ENCODE data around the gene RNF220. TPM values are rescaled to one million over a fixed set of nuclear protein-coding genes. Genes with fewer than 3 reads are reported as not detected.
A peak's percentile ranks its signal among the peaks of the same experiment; 100 is the strongest.

RNF220 gene
- total RNA-seq, 1 donor from 2014 or later, result 84.4 TPM

DNA sequence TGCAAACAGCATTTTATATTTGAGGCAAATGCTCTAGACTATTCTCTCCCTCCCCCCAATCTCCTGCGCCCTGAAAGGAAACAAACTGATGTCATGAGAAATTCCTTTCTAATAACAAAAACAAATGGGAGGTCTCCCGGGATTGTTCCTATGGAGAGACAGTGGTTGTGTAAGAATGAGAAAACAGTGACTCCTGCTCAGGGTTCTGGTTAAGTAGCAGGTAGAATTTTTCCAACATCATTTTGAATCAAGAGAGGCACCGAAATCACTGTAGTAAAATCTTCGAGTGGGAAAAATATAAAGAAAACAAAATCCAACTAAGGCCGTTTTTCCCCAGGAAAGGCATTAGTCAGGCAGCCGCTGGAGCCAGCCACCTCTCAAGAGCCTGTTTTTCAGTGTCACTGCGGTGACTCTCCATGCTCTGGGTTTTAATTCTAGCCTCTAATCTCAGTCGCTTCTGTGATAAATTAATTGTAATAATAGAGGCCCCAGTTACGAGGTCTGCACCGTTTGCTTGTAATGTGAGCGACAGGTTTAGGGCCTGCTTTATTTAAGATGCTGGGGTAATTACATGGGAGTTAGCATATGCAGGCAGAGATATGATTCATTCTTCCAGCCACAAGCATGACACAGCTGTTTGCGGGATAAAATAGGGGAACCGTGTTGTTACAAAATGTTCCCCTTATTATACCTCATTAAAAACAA lies 80.3 kb downstream of the RNF220 start:
- Mint-ChIP-seq H3K9me3 (ENCODE audit: unreplicated experiment) (peaks cover under 1% of the 10 kb centered on the region), H3K27ac (ENCODE audit: unreplicated experiment) (peak overlapping the region; percentile 81), H3K4me1 (ENCODE audit: unreplicated experiment) (peaks cover 24% of the 10 kb centered on the region), H3K36me3 (ENCODE audit: unreplicated experiment) (no peaks in the 10 kb centered on the region), H3K4me3 (ENCODE audit: unreplicated experiment) (no peak overlapping the region), H3K27me3 (ENCODE audit: unreplicated experiment) (peaks cover 17% of the 10 kb centered on the region)
- TF ChIP-seq, protein P1, sequence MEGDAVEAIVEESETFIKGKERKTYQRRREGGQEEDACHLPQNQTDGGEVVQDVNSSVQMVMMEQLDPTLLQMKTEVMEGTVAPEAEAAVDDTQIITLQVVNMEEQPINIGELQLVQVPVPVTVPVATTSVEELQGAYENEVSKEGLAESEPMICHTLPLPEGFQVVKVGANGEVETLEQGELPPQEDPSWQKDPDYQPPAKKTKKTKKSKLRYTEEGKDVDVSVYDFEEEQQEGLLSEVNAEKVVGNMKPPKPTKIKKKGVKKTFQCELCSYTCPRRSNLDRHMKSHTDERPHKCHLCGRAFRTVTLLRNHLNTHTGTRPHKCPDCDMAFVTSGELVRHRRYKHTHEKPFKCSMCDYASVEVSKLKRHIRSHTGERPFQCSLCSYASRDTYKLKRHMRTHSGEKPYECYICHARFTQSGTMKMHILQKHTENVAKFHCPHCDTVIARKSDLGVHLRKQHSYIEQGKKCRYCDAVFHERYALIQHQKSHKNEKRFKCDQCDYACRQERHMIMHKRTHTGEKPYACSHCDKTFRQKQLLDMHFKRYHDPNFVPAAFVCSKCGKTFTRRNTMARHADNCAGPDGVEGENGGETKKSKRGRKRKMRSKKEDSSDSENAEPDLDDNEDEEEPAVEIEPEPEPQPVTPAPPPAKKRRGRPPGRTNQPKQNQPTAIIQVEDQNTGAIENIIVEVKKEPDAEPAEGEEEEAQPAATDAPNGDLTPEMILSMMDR (IDR thresholded peaks at IDR 0.05), result no peak
- no peak for DNase-seq (ENCODE audit: extremely low spot score, unreplicated experiment)

DNA sequence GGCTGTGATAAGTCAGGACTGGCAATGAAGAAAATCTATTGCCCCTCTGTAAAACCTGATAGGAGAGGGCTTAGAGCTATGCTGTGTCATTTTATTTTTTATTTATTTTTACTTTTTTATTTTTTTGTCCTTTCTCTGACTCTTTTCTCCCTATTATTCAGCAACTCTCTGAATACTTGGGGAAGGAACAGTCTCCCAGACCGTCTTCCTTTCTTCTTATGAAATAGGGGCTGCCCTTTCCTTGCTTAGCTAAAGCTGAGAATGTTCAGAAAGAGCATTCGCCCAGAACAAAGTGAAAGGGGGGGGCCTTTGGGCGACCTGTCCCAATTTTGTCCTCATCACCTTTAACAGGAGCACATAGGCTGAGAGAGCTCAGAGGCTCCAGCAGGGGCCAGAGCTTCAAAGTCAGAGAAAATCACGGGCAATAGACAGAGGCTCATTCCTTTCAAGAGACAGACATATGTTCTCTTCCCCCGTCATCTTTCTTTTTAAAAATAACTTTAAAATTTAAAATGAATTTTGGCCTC lies 80.9 kb downstream of the RNF220 start:
- no peak for DNase-seq (ENCODE audit: extremely low spot score, unreplicated experiment)
- H3K36me3 Mint-ChIP-seq (ENCODE audit: unreplicated experiment), result no peaks in the 10 kb centered on the region
- TF ChIP-seq, protein P1 (IDR thresholded peaks at IDR 0.05), result no peak
- no peak overlapping the region for H3K4me3 Mint-ChIP-seq (ENCODE audit: unreplicated experiment)
- peaks cover 24% of the 10 kb centered on the region for H3K4me1 Mint-ChIP-seq (ENCODE audit: unreplicated experiment)
- peak overlapping the region; percentile 23 for H3K27ac Mint-ChIP-seq (ENCODE audit: unreplicated experiment)
- peaks cover 7% of the 10 kb centered on the region for H3K9me3 Mint-ChIP-seq (ENCODE audit: unreplicated experiment)
- peaks cover 19% of the 10 kb centered on the region for H3K27me3 Mint-ChIP-seq (ENCODE audit: unreplicated experiment)

DNA sequence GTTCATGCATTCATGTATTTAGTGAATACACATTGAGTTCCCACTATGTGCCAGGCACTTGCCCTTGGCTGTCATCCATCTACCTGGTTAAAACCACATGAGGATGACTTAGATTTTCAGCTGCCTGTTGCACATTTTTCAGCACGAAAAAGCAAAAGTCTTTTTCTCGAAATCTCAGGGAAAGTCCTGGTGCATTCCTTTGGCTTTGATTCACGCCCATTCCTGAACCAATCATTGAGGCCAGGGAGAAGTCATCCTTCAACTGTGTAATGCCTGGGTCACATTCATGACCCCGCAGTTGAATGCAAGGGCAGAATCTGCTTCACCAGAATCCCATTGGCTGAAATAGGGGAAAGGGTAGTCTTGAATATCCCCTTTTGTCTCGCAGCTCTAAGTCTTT lies 84.4 kb downstream of the RNF220 start:
- peaks cover 19% of the 10 kb centered on the region for H3K4me1 Mint-ChIP-seq (ENCODE audit: unreplicated experiment)
- H3K4me3 Mint-ChIP-seq (ENCODE audit: unreplicated experiment), result no peak overlapping the region
- H3K27ac Mint-ChIP-seq (ENCODE audit: unreplicated experiment), result no peak overlapping the region
- H3K27me3 Mint-ChIP-seq (ENCODE audit: unreplicated experiment), result peaks cover 13% of the 10 kb centered on the region
- TF ChIP-seq, protein P1 (IDR thresholded peaks at IDR 0.05), result no peak
- no peaks in the 10 kb centered on the region for H3K36me3 Mint-ChIP-seq (ENCODE audit: unreplicated experiment)
- no peak for DNase-seq (ENCODE audit: extremely low spot score, unreplicated experiment)
- H3K9me3 Mint-ChIP-seq (ENCODE audit: unreplicated experiment), result peaks cover 11% of the 10 kb centered on the region

DNA sequence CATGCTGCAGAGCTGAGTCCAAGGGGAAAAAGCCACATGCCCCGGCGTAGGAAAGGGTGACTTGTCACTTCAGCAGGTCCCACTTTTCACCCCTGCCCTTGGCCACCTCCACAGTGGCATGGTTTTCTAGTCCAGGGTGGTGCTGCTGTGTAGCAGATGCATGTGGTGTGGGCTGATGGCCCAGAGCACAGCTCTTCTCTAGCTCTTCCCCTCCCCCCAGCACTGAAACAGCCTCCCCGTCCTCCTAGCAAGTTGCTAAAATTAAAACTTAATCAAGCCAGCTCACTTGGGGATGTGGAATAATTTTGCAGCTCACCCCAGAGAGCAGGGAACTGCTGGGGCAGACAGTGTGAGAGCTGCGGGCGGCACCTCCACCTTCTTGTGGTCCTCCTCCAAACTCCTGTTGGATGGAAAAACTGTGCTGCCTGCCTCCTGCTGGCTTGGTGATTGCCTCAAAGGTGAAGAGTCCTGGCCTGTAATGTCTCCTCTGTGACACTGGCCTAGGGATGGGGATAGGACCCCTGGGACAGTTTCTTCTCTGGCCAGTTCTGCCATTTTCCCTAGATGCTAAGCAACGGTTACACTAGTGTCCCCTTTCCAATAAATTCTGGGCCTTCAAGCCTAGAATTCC lies 91.6 kb downstream of the RNF220 start:
- no peak overlapping the region for H3K27ac Mint-ChIP-seq (ENCODE audit: unreplicated experiment)
- H3K36me3 Mint-ChIP-seq (ENCODE audit: unreplicated experiment), result no peaks in the 10 kb centered on the region
- no peaks in the 10 kb centered on the region for H3K4me1 Mint-ChIP-seq (ENCODE audit: unreplicated experiment)
- H3K27me3 Mint-ChIP-seq (ENCODE audit: unreplicated experiment), result peaks cover 22% of the 10 kb centered on the region
- DNase-seq (ENCODE audit: extremely low spot score, unreplicated experiment), result no peak
- no peaks in the 10 kb centered on the region for H3K9me3 Mint-ChIP-seq (ENCODE audit: unreplicated experiment)
- no peak overlapping the region for H3K4me3 Mint-ChIP-seq (ENCODE audit: unreplicated experiment)
- TF ChIP-seq, protein P1 (IDR thresholded peaks at IDR 0.05), result no peak

Data from osteocyte (in vitro differentiated cells).